ENCODE data around the gene LRRC34. TPM values are rescaled to one million over a fixed set of nuclear protein-coding genes. Genes with fewer than 3 reads are reported as not detected.

Gene LRRC34
- total and polyA plus RNA-seq, 9 of the 15 experiments (the other 6 are each of a cell fraction or from before 2014, with no cell fraction given), result 0.17 to 0.30 TPM; not detected in 7

DNA sequence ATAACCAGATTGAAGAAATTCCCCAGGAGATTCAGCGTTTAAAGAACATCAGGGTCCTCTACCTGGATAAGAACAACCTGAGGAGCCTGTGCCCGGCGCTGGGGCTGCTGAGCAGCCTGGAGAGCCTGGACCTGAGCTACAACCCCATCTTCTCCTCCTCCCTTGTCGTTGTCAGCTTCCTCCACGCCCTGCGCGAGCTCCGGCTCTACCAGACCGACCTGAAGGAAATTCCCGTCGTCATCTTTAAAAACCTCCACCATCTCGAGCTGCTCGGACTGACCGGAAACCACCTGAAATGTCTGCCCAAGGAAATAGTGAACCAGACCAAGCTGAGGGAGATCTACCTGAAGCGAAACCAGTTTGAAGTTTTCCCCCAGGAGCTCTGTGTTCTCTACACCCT is 9.4 kb upstream of the LRRC34 start:
- no TSS peak for BruUV-seq (replicated peaks)
- Histone ChIP-seq H3K27me3 (ENCODE audit: control insufficient read depth in 2 of 2, insufficient read depth in 2 of 2, low read length in 2 of 2) (peaks cover 4 to 19% of the 10 kb centered on the region in 2 experiments), H3K4me1 (replicated peaks in 1 of 2; ENCODE audit: control insufficient read depth in 2 of 2, insufficient read depth in 2 of 2, low read length in 2 of 2) (peaks cover 0 to 5% of the 10 kb centered on the region in 2 experiments; a peak in 2 of 5 replicates), H3K4me2 (ENCODE audit: insufficient read depth, low read length) (no peak overlapping the region), H3K9me3 (replicated peaks; ENCODE audit: control insufficient read depth, insufficient read depth, low read depth, low read length) (no peaks in the 10 kb centered on the region), H2AFZ (ENCODE audit: low read depth, low read length) (peak overlapping the region; percentile 16; the same call in 1 of the 2 replicates), H4K20me1 (replicated peaks; ENCODE audit: control insufficient read depth, insufficient read depth, low read length) (no peaks in the 10 kb centered on the region), H3K36me3 (ENCODE audit: control insufficient read depth, insufficient read depth, low read length) (no peaks in the 10 kb centered on the region), H3K79me2 (ENCODE audit: control insufficient read depth, insufficient read depth, low read length) (no peaks in the 10 kb centered on the region), H3K27ac (ENCODE audit: extremely low read depth, low read depth, low read length) (no peak overlapping the region), H3K9me1 (ENCODE audit: control insufficient read depth, insufficient read depth, low read length) (no peaks in the 10 kb centered on the region), H3K9ac (ENCODE audit: insufficient read depth in 1 of 2, low read depth in 2 of 2, low read length in 2 of 2) (peak overlapping the region in 1 of 2 experiments; percentile 19; a peak in 1 of 4 replicates), H3K4me3 (no peak overlapping the region)
- DNase-seq (ENCODE audit: extremely low read depth in 1 of 4, low spot score in 3 of 4), result no peak
- ChIA-PET POLR2A (interaction anchor here (0.6 to 1.0 kb wide), 2 partner anchors 13 kb away, joined by 3 read pairs; no protein-coding TSS in a partner anchor), CTCF (ENCODE audit: low intra/inter-chr PET ratio) (no interaction called here)
- FAIRE-seq, result no peak
- intact Hi-C loops (cut with micrococcal nuclease), result no loop called here
- peak; percentile 63 for ATAC-seq
- in situ Hi-C loops (cut with MboI), result no loop called here
- TF ChIP-seq DIDO1 (tag; IDR thresholded peaks at IDR 0.05; ENCODE audit: low read depth), result no peak
- no peak for TF ChIP-seq FOXJ2 (tag; IDR thresholded peaks at IDR 0.05)
- no peak for TF ChIP-seq RBM39 (optimal IDR thresholded peaks at IDR 0.05; ENCODE audit: low read depth, low read length)
- no peak for TF ChIP-seq ZC3H8 (IDR thresholded peaks at IDR 0.05)
- TF ChIP-seq HCFC1 (IDR thresholded peaks at IDR 0.05; ENCODE audit: low read depth, low read length), result no peak
- TF ChIP-seq TAF1 (IDR thresholded peaks at IDR 0.05; ENCODE audit: control insufficient read depth, extremely low read depth, insufficient read depth, low read length, severe bottlenecking), result no peak
- no peak for TF ChIP-seq SMARCA4 (IDR thresholded peaks at IDR 0.05)
- no peak for TF ChIP-seq ZNF79 (CRISPR knock-in tag; IDR thresholded peaks at IDR 0.05; ENCODE audit: low read depth)
- TF ChIP-seq, protein P1, sequence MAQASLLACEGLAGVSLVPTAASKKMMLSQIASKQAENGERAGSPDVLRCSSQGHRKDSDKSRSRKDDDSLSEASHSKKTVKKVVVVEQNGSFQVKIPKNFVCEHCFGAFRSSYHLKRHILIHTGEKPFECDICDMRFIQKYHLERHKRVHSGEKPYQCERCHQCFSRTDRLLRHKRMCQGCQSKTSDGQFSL (CRISPR knock-in tag; IDR thresholded peaks at IDR 0.05), result no peak
- TF ChIP-seq, protein P1 (tag; IDR thresholded peaks at IDR 0.05), result no peak
- TF ChIP-seq ZSCAN32 (CRISPR knock-in tag; IDR thresholded peaks at IDR 0.05), result no peak
- no peak for TF ChIP-seq U2AF2 (optimal IDR thresholded peaks at IDR 0.05; ENCODE audit: low read depth, low read length)
- no peak for TF ChIP-seq MCM2 (IDR thresholded peaks at IDR 0.05; ENCODE audit: low read depth)
- TF ChIP-seq ZNF24 (IDR thresholded peaks at IDR 0.05), result no peak
- TF ChIP-seq TSC22D4 (tag; IDR thresholded peaks at IDR 0.05), result no peak
- no peak for TF ChIP-seq NR3C1 (CRISPR knock-in tag; IDR thresholded peaks at IDR 0.05)
- no peak for TF ChIP-seq KHSRP (IDR thresholded peaks at IDR 0.05)
- no peak for TF ChIP-seq ZNF175 (CRISPR knock-in tag; IDR thresholded peaks at IDR 0.05; ENCODE audit: low read depth)
- no peak for TF ChIP-seq SAFB2 (IDR thresholded peaks at IDR 0.05; ENCODE audit: borderline replicate concordance, low read depth, low read length, severe bottlenecking)
- TF ChIP-seq ZNF436 (CRISPR knock-in tag; IDR thresholded peaks at IDR 0.05), result no peak
- TF ChIP-seq TRIM28 (IDR thresholded peaks at IDR 0.05), result no peak
- WGBS (ENCODE audit: insufficient coverage, low coverage, missing lambda C conversion rate), result 34% methylated on average over 15 of the region's 15 CpGs
